AG20443 (cell line): Measurements from ENCODE around the gene NOL11.
"Not testable (repeated sequence)": the region's sequence is repeated elsewhere in the genome, so short reads cannot be mapped to it uniquely, and the experiment has no call there.

Source experiments
- DNase-seq: peaks from one replicate; pipeline ENCODE4 v3.0.0; 2012; ENCODE audit warnings: low spot score, mixed read lengths

Gene NOL11

DNA sequence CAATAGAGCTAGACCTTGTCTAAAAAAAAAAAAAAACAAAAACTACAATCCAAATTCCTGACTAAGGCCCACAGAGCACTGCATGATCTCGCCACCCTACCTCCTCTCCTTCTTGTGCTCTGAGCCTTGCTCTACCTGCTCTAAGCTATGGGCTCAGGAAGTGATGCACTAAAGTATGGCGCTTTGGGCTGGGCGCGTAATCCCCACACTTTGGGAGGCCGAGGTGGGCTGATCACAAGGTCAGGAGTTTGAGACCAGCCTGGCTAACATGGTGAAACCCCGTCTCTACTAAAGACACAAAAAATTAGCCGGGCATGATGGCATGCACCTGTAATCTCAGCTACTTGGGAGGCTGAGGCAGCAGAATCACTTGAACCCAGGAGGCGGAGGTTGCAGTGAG is 37.0 kb downstream of the NOL11 start:
- DNase-seq: not testable (repeated sequence)

DNA sequence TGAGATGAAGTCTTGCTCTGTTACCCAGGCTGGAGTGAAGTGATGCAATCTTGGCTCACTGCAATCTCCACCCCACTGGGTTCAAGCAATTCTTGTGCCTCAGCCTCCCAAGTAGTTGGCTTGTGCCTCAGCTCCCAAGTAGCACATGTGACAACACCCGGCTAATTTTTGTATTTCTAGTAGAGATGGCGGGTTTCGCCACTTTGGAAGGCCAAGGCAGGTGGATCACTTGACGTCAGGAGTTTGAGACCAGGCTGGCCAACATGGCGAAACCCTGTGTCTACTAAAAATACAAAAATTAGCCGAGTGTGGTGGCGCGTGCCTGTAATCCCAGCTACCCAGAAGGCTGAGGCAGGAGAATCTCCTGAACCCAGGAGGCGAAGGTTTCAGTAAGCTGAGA is 39.0 kb downstream of the NOL11 start:
- not testable (repeated sequence) for DNase-seq

GRCh38 chr17:67759355-67760171 is 41.8 kb downstream of the NOL11 start:
- peak; percentile 51 for DNase-seq

DNA sequence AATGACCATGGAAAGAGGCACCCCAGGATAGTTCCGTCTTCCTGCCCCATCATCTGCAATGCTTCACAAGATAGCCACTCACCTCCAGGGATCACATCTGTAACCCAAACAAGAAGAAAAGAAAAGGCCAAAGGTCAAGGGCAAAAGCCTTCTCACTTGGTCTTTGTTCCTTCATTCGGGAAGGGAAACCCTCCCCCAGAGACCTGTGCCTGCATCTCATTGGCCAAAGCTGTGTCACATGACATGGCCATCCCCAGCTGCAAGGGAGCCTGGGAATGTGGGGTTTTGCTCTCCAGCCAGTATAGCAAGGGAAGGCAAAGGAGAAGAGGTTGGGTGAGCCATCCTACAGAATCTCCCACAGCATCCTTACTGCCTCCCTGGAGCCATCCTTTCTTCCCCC is 47.9 kb downstream of the NOL11 start:
- DNase-seq: no peak

- no peak for DNase-seq
Measured at GRCh38 chr17:67769231-67769630, 51.5 kb downstream of the NOL11 start.

DNA sequence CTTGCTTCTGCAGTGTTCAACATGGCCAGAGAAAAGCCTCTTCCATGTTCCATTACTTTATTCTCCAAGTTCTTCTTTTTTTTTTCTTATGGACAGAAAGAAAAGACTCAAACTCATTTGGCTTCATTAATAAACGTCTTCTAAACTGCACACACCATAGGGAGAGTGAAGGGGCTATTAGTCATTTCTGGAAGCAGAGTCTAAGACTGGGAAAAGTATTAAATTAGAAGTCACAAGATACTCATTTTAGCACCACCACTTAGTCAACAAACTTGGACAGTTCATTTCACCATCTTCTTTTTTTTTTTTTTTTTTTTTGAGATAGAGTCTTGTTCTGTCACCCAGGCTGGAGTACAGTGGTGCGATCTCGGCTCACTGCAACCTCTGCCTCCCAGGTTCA is 52.8 kb downstream of the NOL11 start:
- no peak for DNase-seq

- DNase-seq: no peak
Measured at GRCh38 chr17:67772679-67773078, 54.9 kb downstream of the NOL11 start.

DNA sequence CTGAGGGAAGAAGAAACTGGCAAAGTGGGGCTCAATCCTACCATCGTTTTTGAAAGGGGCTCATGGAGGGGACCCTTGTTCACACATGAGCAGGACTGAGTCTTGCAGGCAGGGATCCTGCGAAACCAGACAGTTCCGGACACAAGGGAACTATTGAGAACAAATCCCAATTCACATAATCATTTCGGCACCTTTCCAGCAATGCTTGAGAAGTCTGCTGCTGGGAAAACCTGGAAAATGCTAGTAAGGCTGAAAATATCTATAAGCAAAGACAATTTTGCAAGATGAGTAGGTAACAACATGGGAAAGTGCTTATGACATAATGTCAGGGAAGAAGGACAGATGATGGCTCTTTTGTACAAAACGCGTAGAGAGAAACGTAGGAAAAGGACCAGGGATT is 55.5 kb downstream of the NOL11 start:
- no peak for DNase-seq

GRCh38 chr17:67779098-67779672 is 61.4 kb downstream of the NOL11 start:
- DNase-seq: peak; percentile 63

GRCh38 chr17:67784364-67785121 is 66.8 kb downstream of the NOL11 start:
- DNase-seq: no peak

- no peak for DNase-seq
Measured at GRCh38 chr17:67785122-67785477, 67.4 kb downstream of the NOL11 start.

- no peak for DNase-seq
Measured at GRCh38 chr17:67785504-67785903, 67.8 kb downstream of the NOL11 start.
